NT2/D1 (cell line): ENCODE results near the gene IL18R1.

Source experiments
- SUZ12 ChIP-seq: IDR thresholded peaks from 2 replicates; pipeline ENCODE4 v1.6.1; 2011; ENCODE audit not compliant: insufficient read length, insufficient read depth; ENCODE audit errors: extremely low read depth
- ZNF274 ChIP-seq: IDR thresholded peaks from 2 replicates; pipeline ENCODE4 v1.6.1; 2011; ENCODE audit warnings: mild to moderate bottlenecking, low read depth, low read length

DNA sequence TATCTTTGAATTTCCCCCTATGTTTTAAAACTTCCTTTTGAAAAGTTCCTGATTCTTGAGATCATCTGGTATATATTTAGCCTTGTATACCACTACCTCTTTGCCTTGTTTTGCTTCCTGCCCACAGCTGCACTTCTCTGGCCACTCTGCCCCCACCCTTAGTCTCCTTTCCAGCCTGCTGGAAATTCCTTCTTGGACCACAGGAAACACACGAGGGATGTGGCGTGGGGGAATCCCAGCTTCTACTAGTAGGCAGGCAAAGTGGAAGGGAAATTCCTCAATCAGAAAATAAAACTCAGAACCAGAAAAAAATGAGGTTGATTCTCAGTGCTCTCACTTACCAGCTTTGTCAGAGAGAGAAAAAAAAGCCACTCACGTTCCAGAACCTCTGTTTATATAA lies 80.7 kb downstream of the IL18R1 start:
- no peak for TF ChIP-seq SUZ12
- no peak for TF ChIP-seq ZNF274
